HTR-8/SVneo (cell line): ENCODE results near the gene POU3F3.

Experiments
- DNase-seq: peaks from one replicate; pipeline ENCODE4 v3.0.0; 2011; ENCODE audit warnings: low spot score, mixed read lengths; ENCODE audit not compliant: insufficient read length
- FAIRE-seq: peaks from 2 replicates; lab custom pipeline; 2011; peaks lifted over from hg19 to GRCh38; lab: Jason Lieb, UNC

POU3F3 gene

DNA sequence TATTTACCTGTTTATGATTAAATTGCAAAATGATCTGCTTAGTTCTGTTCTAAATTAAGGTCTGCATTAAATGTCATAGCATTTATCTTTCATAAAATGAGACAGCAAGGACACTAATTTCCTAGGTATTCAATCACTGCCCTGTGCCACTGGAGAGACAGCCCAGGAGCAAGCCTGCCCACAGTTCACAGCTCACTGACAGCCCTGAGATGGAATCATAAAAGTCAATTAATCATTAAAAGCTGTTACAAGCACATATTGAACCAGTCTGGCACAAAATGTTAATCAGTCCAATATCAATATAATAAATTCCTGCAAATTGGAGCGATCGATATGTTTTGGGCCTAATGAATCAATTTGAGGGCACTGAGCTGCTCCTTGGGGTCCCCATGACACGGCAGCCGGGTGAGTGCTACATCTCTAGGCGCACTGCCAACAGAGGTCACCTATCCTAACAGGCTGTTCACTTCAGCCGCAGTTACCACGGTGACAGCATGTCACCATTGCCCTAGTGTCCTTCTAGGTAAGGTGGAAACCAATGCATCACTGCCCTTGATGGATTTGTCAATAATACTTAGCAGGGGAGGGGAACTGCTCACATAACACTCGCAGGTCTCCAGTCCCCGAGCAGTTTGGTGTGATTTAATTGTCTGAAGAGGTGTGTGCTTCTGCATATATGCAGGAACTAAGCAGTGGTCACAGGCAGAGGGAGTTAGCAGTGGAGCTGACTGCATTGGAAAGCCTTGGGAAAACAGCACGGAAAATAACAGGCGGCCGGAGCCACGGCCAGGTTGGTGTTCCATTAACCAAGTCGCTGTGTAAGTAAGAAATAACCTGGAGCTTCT lies 47.3 kb downstream of the POU3F3 start:
- DNase-seq (no peak), FAIRE-seq (no peak)

DNA sequence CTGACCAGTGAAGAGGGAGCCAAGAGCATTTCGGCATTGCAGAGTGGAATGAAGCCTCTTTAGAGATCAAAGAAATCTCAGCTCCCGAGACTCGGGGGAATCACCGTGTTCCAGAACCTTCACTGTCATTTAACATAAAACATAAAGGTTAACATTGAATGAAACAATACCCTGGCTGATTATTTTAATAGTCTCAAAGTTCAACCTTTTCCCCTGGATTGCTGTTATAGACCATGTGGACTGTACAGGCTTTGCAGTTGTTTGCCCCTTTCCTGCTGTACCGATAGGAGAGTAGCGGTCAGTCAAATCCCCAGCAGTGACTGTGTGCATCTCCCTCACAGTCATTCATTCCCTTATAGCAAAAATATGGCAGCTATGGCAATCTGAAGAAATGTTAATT lies 48.4 kb downstream of the POU3F3 start:
- no peak for FAIRE-seq
- no peak for DNase-seq
